A549 (cell line): Measurements from ENCODE around the gene INPP4B. TPM values are rescaled to one million over a fixed set of nuclear protein-coding genes. Genes with fewer than 3 reads are reported as not detected.
A peak's percentile ranks its signal among the peaks of the same experiment; 100 is the strongest.

Experiments
- ATAC-seq, 2 experiments: fragments of 200-7000 bp in 1 of 2; fragments of >200 bp in 1 of 2; cut with Nextera tagmentation in 1 of 2; cut with Tn5 transposase in 1 of 2; 3 replicates each; pipeline versions ENCODE4 v1.8.0 to v1.9.1; 2018 to 2020; ENCODE audit warnings: mild to moderate bottlenecking in 1 of 2, moderate library complexity in 1 of 2
- CTCF ChIA-PET: fragments of 300-600 bp; sonication (Branson Sonifier 250); formaldehyde crosslinking; extraction: SDS; loops from one replicate; lab custom pipeline; 2021; ENCODE audit warnings: antibody characterized with exemption, inconsistent platforms; lab: Yijun Ruan, JAX
- POLR2A ChIA-PET: fragments of 350-600 bp; formaldehyde crosslinking; extraction: SDS; loops from one replicate; lab custom pipeline; 2021; ENCODE audit warnings: antibody characterized with exemption, inconsistent platforms; lab: Yijun Ruan, JAX
- DNase-seq, 2 experiments: peaks; one replicate each; pipeline versions ENCODE4 v3.0.0 to v3.0.0-alpha.2; 2011 to 2016; ENCODE audit warnings: low read depth in 1 of 2, low spot score in 1 of 2
- FAIRE-seq: peaks from 2 replicates; lab custom pipeline; 2011; peaks lifted over from hg19 to GRCh38; lab: Jason Lieb, UNC
- H3K27ac ChIP-seq, 2 experiments: fragments of >200 bp; sonication (Bioruptor Twin); formaldehyde crosslinking; 3 replicates each; pipeline ENCODE4 v1.5.1; 2016 to 2017
- H3K4me1 ChIP-seq: fragments of >200 bp; sonication (Bioruptor Twin); formaldehyde crosslinking; 3 replicates; pipeline ENCODE4 v1.6.1; 2016
- H3K4me2 ChIP-seq: fragments of >200 bp; sonication (Bioruptor Twin); formaldehyde crosslinking; 3 replicates; pipeline ENCODE4 v1.6.1; 2016
- H3K4me3 ChIP-seq: fragments of >200 bp; sonication (Bioruptor Twin); formaldehyde crosslinking; 3 replicates; pipeline ENCODE4 v1.5.1; 2016
- H3K9me3 ChIP-seq: fragments of >200 bp; sonication (Bioruptor Twin); formaldehyde crosslinking; 3 replicates; pipeline ENCODE4 v1.6.1; 2016
- CBX8 ChIP-seq: fragments of 200-600 bp; sonication (generic); IDR thresholded peaks from 2 replicates; pipeline ENCODE4 v1.6.1; 2016
- CHD2 ChIP-seq: fragments of 150-350 bp; IDR thresholded peaks from 2 replicates; pipeline ENCODE4 v1.6.1; 2014; ENCODE audit warnings: low read length; ENCODE audit not compliant: partially characterized antibody
- CHD4 ChIP-seq: fragments of 200-600 bp; sonication (generic); IDR thresholded peaks from 2 replicates; pipeline ENCODE4 v1.6.1; 2016; ENCODE audit warnings: antibody characterized with exemption, mild to moderate bottlenecking, borderline replicate concordance
- EHMT2 ChIP-seq: fragments of 200-600 bp; sonication (generic); IDR thresholded peaks from 2 replicates; pipeline ENCODE4 v1.6.1; 2016; ENCODE audit warnings: antibody characterized with exemption, low read depth, mild to moderate bottlenecking, moderate library complexity
- FOSB ChIP-seq: fragments of 250-450 bp; sonication (Bioruptor Pico); IDR thresholded peaks from 2 replicates; pipeline ENCODE4 v1.5.0; 2020; ENCODE audit warnings: mild to moderate bottlenecking, moderate library complexity
- FOSL2 ChIP-seq, 2 experiments: fragments of 450-650 bp in 1 of 2; fragments of >200 bp in 1 of 2; sonication (Bioruptor Twin) in 1 of 2; formaldehyde crosslinking; IDR thresholded peaks; 2 replicates each; pipeline versions ENCODE4 v1.5.0 to v1.6.1; 2016 to 2020; ENCODE audit warnings: mild to moderate bottlenecking in 1 of 2, moderate library complexity in 1 of 2
- GATA3 ChIP-seq: IDR thresholded peaks from 2 replicates; pipeline ENCODE4 v1.6.1; 2012; ENCODE audit warnings: borderline replicate concordance
- HDAC2 ChIP-seq: fragments of 200-600 bp; sonication (generic); IDR thresholded peaks from 2 replicates; pipeline ENCODE4 v1.6.1; 2016
- HEYL ChIP-seq: fragments of 250-450 bp; sonication (Bioruptor Pico); IDR thresholded peaks from 2 replicates; pipeline ENCODE4 v1.8.0; 2021; ENCODE audit warnings: mild to moderate bottlenecking, moderate library complexity
- HOXB5 ChIP-seq: fragments of 250-450 bp; sonication (Bioruptor Pico); IDR thresholded peaks from 2 replicates; pipeline ENCODE4 v1.5.0; 2020; ENCODE audit warnings: mild to moderate bottlenecking, moderate library complexity
- KDM1A ChIP-seq: fragments of 200-600 bp; sonication (generic); IDR thresholded peaks from 2 replicates; pipeline ENCODE4 v1.6.1; 2016; ENCODE audit warnings: low read depth, mild to moderate bottlenecking
- KDM5A ChIP-seq: fragments of 200-600 bp; sonication (generic); IDR thresholded peaks from 2 replicates; pipeline ENCODE4 v1.6.1; 2016; ENCODE audit warnings: antibody characterized with exemption, mild to moderate bottlenecking
- MAFK ChIP-seq: fragments of 450-650 bp; IDR thresholded peaks from 2 replicates; pipeline ENCODE4 v1.6.1; 2014; ENCODE audit not compliant: partially characterized antibody
- NFE2L2 ChIP-seq: fragments of 150-350 bp; conservative IDR thresholded peaks from 2 replicates; pipeline ENCODE4 v1.6.1; 2014; ENCODE audit warnings: low read length
- NPAS2 ChIP-seq: fragments of 250-450 bp; sonication (Bioruptor Pico); IDR thresholded peaks from 2 replicates; pipeline ENCODE4 v1.8.0; 2022; ENCODE audit warnings: mild to moderate bottlenecking, moderate library complexity, borderline replicate concordance
- PHF8 ChIP-seq: fragments of 200-600 bp; sonication (generic); IDR thresholded peaks from 2 replicates; pipeline ENCODE4 v1.6.1; 2016; ENCODE audit warnings: low read depth, mild to moderate bottlenecking, antibody characterized with exemption, moderate library complexity, borderline replicate concordance
- POLR2A ChIP-seq: IDR thresholded peaks from 2 replicates; pipeline ENCODE4 v1.6.1; 2012; ENCODE audit warnings: mild to moderate bottlenecking, low read length
- RCOR1 ChIP-seq: fragments of 150-350 bp; IDR thresholded peaks from 2 replicates; pipeline ENCODE4 v1.6.1; 2014; ENCODE audit warnings: antibody characterized with exemption, low read length, low read depth
- RFX5 ChIP-seq: fragments of 450-650 bp; IDR thresholded peaks from 2 replicates; pipeline ENCODE4 v1.7.1; 2014; ENCODE audit warnings: antibody characterized with exemption, mild to moderate bottlenecking, moderate library complexity
- SMC3 ChIP-seq: fragments of >200 bp; sonication (Bioruptor Twin); formaldehyde crosslinking; IDR thresholded peaks from 3 replicates; pipeline ENCODE4 v1.6.1; 2018; ENCODE audit warnings: inconsistent platforms
- SREBF2 ChIP-seq: fragments of 450-650 bp; IDR thresholded peaks from 2 replicates; pipeline ENCODE4 v1.6.1; 2014; ENCODE audit warnings: mild to moderate bottlenecking, moderate library complexity
- ZC3H11A ChIP-seq: fragments of 450-650 bp; IDR thresholded peaks from 2 replicates; pipeline ENCODE4 v1.6.1; 2014; ENCODE audit warnings: antibody characterized with exemption, mild to moderate bottlenecking
- ZSCAN20 ChIP-seq: fragments of 250-450 bp; sonication (Bioruptor Pico); IDR thresholded peaks from 2 replicates; pipeline ENCODE4 v1.8.0; 2022; ENCODE audit warnings: mild to moderate bottlenecking, moderate library complexity
- WGBS: methylation state at CpG from one replicate; pipeline ENCODE4 v1.1.6; 2017; ENCODE audit errors: missing lambda C conversion rate; 5-methylcytosine and 5-hydroxymethylcytosine counted together
- polyA plus RNA-seq, 4 experiments: library from polyadenylated mRNA; depleted of rRNA in 3 of 4; stranded (reverse); fragments of >200 nt; fragmentation: RNase III in 1 of 4; extraction: RNeasy Plus Mini Kit Qiagen cat#74134 plus additional on column Dnase treatment in 1 of 4; gene quantifications; 2 replicates in 3 of 4; 3 replicates in 1 of 4; pipeline ENCODE4 v1.2.3, GENCODE V29; 2011 to 2017
- TF ChIP-seq, protein P1 (sequence below): fragments of 450-650 bp; IDR thresholded peaks from 2 replicates; pipeline ENCODE4 v1.6.1; 2014; ENCODE audit warnings: antibody characterized with exemption
- TF ChIP-seq, protein P2 (sequence below): fragments of 250-450 bp; sonication (Bioruptor Pico); IDR thresholded peaks from 2 replicates; pipeline ENCODE4 v1.5.0; 2021; ENCODE audit warnings: mild to moderate bottlenecking, moderate library complexity, borderline replicate concordance
- TF ChIP-seq, protein P3 (sequence below): IDR thresholded peaks from 2 replicates; pipeline ENCODE4 v1.6.1; 2012

The INPP4B gene
- polyA plus RNA-seq, 2 of the 4 experiments (the other 2 are of a cell fraction) = 7.2 to 14.9 TPM

DNA sequence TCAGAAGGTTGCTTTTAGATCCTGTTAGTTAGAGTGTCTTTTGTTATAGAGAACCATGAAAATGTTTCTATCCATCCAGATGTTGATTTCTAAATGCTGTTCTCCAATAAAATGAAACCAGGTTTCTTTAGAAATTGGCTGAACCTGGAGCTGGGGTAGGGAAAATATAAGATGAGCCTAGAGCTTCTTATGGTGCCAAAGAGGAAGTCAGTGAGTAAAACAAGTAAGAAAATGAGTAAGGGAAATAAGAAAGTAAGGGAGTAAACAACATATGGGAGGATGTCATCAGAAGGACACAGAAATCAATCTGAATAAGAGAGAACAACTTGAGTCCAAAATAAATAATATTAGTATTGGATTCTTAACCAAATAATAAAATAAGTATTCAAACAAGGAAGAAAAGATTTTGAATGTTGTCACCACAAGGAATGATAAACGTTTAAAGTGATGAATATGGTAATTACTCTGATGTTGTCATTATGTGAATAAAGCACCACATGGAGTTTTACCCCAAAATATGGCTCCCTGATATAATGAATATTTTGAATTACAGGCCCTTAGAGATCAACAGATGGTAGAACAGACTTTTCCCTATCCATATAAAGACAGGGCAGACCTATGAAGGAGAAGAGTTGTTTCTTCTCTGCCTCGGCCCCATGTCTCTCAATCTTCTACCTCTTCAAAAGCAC lies 703.6 kb downstream of the INPP4B start:
- DNase-seq = no peak
- FAIRE-seq = no peak
- H3K4me1 ChIP-seq = peaks cover 38% of the 10 kb centered on the region
- POLR2A ChIA-PET = no interaction called here
- no peaks in the 10 kb centered on the region for H3K9me3 ChIP-seq
- H3K27ac ChIP-seq = peak overlapping the region in 1 of 2 experiments; percentile 49; a peak in 2 of 6 replicates
- 59% methylated on average over 2 of the region's 2 CpGs for WGBS
- no peak overlapping the region for H3K4me3 ChIP-seq
- H3K4me2 ChIP-seq = 0 out of 3 replicates have a peak overlapping the region, but pooled peaks have one; percentile 10
- CTCF ChIA-PET = no interaction called here
- TF ChIP-seq GATA3 = no peak
- TF ChIP-seq POLR2A = no peak
- TF ChIP-seq RFX5 = no peak
- TF ChIP-seq FOSL2 (IDR thresholded peaks at IDR 0.05) = no peak
- TF ChIP-seq FOSL2 (CRISPR knock-in tag; IDR thresholded peaks at IDR 0.05) = no peak
- TF ChIP-seq, protein P1, sequence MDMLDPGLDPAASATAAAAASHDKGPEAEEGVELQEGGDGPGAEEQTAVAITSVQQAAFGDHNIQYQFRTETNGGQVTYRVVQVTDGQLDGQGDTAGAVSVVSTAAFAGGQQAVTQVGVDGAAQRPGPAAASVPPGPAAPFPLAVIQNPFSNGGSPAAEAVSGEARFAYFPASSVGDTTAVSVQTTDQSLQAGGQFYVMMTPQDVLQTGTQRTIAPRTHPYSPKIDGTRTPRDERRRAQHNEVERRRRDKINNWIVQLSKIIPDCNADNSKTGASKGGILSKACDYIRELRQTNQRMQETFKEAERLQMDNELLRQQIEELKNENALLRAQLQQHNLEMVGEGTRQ = no peak
- TF ChIP-seq EHMT2 = no peak
- no peak for TF ChIP-seq KDM5A
- ATAC-seq = no peak

DNA sequence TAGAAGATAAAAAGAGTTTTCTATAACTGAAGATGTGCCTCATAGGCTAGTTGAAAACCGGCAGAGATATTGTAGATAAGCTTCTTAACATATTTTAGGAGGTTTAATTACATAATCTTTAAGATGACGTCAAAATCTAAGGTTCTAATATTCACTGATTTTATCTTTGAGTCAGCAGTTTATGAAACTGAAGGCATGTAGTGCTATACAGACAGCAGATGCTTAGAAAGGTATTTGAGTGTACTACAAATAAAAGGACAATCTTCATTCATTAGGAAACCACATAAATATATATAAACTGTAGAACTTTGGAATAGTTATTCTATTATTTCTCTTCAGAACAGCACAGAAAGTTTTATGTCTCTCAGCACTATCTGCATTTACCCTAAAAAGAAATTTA lies 704.9 kb downstream of the INPP4B start:
- Histone ChIP-seq H3K27ac (no peak overlapping the region), H3K4me3 (no peak overlapping the region), H3K4me2 (0 out of 3 replicates have a peak overlapping the region, but pooled peaks have one; percentile 7), H3K9me3 (no peaks in the 10 kb centered on the region), H3K4me1 (peaks cover 38% of the 10 kb centered on the region)
- ATAC-seq (no peak), FAIRE-seq (no peak), DNase-seq (no peak)
- CTCF ChIA-PET = no interaction called here
- POLR2A ChIA-PET = no interaction called here
- WGBS = 63% methylated on average over 2 of the region's 2 CpGs
- TF ChIP-seq MAFK = peak; percentile 85
- TF ChIP-seq, protein P2, sequence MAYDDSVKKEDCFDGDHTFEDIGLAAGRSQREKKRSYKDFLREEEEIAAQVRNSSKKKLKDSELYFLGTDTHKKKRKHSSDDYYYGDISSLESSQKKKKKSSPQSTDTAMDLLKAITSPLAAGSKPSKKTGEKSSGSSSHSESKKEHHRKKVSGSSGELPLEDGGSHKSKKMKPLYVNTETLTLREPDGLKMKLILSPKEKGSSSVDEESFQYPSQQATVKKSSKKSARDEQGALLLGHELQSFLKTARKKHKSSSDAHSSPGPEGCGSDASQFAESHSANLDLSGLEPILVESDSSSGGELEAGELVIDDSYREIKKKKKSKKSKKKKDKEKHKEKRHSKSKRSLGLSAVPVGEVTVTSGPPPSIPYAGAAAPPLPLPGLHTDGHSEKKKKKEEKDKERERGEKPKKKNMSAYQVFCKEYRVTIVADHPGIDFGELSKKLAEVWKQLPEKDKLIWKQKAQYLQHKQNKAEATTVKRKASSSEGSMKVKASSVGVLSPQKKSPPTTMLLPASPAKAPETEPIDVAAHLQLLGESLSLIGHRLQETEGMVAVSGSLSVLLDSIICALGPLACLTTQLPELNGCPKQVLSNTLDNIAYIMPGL = no peak

DNA sequence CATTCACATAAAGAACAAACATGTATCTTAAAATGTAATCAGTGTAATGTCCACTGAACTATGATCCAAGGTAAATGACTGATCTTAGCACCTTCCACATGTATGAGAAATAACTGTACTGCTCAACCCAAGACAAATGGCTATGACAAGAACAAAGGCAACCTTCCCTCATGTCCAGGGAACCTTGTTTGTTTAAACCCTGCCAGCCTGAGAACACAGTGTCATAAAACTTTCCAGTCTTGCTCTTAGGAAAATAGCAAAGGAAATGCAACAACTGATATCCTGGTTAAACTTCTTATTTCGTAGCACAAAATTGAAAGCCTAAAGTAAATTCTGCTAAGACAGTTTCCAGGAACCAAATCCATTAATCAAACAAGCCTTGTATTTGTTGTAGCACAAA lies 715.4 kb downstream of the INPP4B start:
- 16% methylated on average over 1 of the region's 1 CpG for WGBS
- H3K4me2 ChIP-seq = peak overlapping the region; percentile 32
- POLR2A ChIA-PET = no interaction called here
- peaks cover 21% of the 10 kb centered on the region for H3K4me1 ChIP-seq
- no peaks in the 10 kb centered on the region for H3K9me3 ChIP-seq
- no peak for FAIRE-seq
- TF ChIP-seq ZSCAN20 (CRISPR knock-in tag) (no peak), RFX5 (no peak), HOXB5 (CRISPR knock-in tag) (no peak), FOSB (CRISPR knock-in tag) (no peak), PHF8 (no peak)
- TF ChIP-seq, protein P1 = no peak
- ATAC-seq = peak in 1 of 2 experiments; percentile 33; a peak in 1 of 6 replicates
- H3K27ac ChIP-seq = peak overlapping the region; percentile 59 to 64
- peak in 1 of 2 experiments; percentile 56 for DNase-seq
- CTCF ChIA-PET = no interaction called here
- H3K4me3 ChIP-seq = no peak overlapping the region

DNA sequence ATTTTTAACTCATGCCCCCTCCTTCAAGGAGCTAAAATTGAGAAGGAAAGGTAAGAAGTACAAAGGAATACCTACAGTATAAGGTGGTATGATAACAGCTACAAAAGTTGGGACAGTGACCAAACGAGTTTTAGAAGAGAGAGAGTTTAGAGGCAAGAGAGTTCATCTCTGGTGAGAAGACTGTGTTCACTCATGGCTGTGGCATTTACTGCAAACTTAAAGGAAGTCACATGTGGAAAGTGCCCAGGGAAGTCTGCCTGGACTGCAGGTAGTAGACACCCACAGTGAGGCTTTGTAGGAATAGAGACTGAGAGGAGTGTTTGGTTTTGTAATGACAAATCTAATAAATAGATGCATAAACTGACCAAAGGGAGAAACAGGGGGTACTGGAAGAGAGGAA lies 716.2 kb downstream of the INPP4B start:
- H3K4me2 ChIP-seq = peak overlapping the region; percentile 32; the same call in 1 of the 3 replicates
- FAIRE-seq (no peak), ATAC-seq (no peak), DNase-seq (no peak)
- CTCF ChIA-PET = no interaction called here
- H3K4me3 ChIP-seq = no peak overlapping the region
- POLR2A ChIA-PET = no interaction called here
- H3K27ac ChIP-seq = peak overlapping the region; percentile 59 to 64
- TF ChIP-seq POLR2A = no peak
- TF ChIP-seq NPAS2 (CRISPR knock-in tag) = no peak
- TF ChIP-seq CHD4 = no peak
- TF ChIP-seq CBX8 = no peak
- TF ChIP-seq GATA3 = no peak
- TF ChIP-seq KDM1A = no peak
- no peak for TF ChIP-seq KDM5A
- no peak for TF ChIP-seq SREBF2
- TF ChIP-seq FOSB (CRISPR knock-in tag) = no peak
- no peak for TF ChIP-seq CHD2
- no peak for TF ChIP-seq SMC3
- TF ChIP-seq, protein P3, sequence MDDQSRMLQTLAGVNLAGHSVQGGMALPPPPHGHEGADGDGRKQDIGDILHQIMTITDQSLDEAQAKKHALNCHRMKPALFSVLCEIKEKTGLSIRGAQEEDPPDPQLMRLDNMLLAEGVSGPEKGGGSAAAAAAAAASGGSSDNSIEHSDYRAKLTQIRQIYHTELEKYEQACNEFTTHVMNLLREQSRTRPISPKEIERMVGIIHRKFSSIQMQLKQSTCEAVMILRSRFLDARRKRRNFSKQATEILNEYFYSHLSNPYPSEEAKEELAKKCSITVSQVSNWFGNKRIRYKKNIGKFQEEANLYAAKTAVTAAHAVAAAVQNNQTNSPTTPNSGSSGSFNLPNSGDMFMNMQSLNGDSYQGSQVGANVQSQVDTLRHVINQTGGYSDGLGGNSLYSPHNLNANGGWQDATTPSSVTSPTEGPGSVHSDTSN = no peak
- TF ChIP-seq RCOR1 = no peak
- no peak for TF ChIP-seq HEYL
- no peak for TF ChIP-seq ZC3H11A
- no peak for TF ChIP-seq NFE2L2
- TF ChIP-seq EHMT2 = no peak
- TF ChIP-seq HDAC2 = no peak
- TF ChIP-seq PHF8 = no peak
- H3K4me1 ChIP-seq = peaks cover 21% of the 10 kb centered on the region
- WGBS = 87% methylated on average over 1 of the region's 1 CpG
- H3K9me3 ChIP-seq = no peaks in the 10 kb centered on the region
